ENCODE results near the gene ADAM20.

DNA sequence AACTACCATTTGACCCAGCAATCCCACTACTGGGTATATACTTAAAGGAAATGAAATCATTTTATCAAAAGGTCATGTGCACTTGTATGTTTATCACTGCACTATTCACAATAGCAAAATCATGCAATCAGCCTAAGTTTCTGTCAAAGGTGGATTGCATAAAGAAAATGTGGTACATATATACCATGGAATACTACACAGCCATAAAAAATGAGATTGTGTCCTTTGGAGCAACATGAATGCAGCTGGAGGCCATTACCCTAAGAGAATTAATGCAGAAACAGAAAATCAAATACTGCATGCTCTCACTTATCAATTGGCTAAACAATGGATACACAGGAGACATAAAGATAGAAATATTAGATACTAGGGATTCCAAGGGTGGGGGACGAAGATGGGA, 38.2 kb upstream of the ADAM20 start:
- TF ChIP-seq POLR2AphosphoS5 (IDR thresholded peaks at IDR 0.05): no peak
- TF ChIP-seq, protein P1, sequence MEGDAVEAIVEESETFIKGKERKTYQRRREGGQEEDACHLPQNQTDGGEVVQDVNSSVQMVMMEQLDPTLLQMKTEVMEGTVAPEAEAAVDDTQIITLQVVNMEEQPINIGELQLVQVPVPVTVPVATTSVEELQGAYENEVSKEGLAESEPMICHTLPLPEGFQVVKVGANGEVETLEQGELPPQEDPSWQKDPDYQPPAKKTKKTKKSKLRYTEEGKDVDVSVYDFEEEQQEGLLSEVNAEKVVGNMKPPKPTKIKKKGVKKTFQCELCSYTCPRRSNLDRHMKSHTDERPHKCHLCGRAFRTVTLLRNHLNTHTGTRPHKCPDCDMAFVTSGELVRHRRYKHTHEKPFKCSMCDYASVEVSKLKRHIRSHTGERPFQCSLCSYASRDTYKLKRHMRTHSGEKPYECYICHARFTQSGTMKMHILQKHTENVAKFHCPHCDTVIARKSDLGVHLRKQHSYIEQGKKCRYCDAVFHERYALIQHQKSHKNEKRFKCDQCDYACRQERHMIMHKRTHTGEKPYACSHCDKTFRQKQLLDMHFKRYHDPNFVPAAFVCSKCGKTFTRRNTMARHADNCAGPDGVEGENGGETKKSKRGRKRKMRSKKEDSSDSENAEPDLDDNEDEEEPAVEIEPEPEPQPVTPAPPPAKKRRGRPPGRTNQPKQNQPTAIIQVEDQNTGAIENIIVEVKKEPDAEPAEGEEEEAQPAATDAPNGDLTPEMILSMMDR (IDR thresholded peaks at IDR 0.05): no peak
